OCI-LY1 (cell line): ENCODE data around the gene EPAS1.

Experiments
- H2AFZ ChIP-seq: fragments of 200-600 bp; sonication (generic), shearing (Covaris generic); 2 replicates; pipeline ENCODE4 v1.6.0; 2014; ENCODE audit warnings: antibody characterized with exemption, mild to moderate bottlenecking, low read length
- H3F3A ChIP-seq: fragments of 200-600 bp; sonication (generic), shearing (Covaris generic); 2 replicates; pipeline ENCODE4 v1.6.0; 2014; ENCODE audit warnings: mild to moderate bottlenecking, antibody characterized with exemption, low read length, moderate library complexity; ENCODE audit not compliant: insufficient read depth
- H3K27ac ChIP-seq: fragments of 200-600 bp; sonication (generic); 2 replicates; pipeline ENCODE4 v1.5.1; 2014; ENCODE audit warnings: low read length, mixed run types, mild to moderate bottlenecking, low read depth; ENCODE audit not compliant: poor library complexity, severe bottlenecking
- H3K27me3 ChIP-seq: fragments of 200-600 bp; sonication (generic); 2 replicates; pipeline ENCODE4 v1.6.0; 2014; ENCODE audit warnings: antibody characterized with exemption, mild to moderate bottlenecking, low read length, moderate library complexity; ENCODE audit not compliant: insufficient read depth
- H3K36me3 ChIP-seq: fragments of 200-600 bp; sonication (generic); 2 replicates; pipeline ENCODE4 v1.6.1; 2014; ENCODE audit warnings: mild to moderate bottlenecking, antibody characterized with exemption, low read length, moderate library complexity, mixed read lengths; ENCODE audit not compliant: insufficient read depth
- H3K4me1 ChIP-seq: fragments of 200-600 bp; sonication (generic); 2 replicates; pipeline ENCODE4 v1.5.1; 2014; ENCODE audit warnings: mild to moderate bottlenecking, low read length, moderate library complexity; ENCODE audit not compliant: insufficient read depth, severe bottlenecking
- H3K4me2 ChIP-seq: fragments of 200-600 bp; sonication (generic), shearing (Covaris generic); 2 replicates; pipeline ENCODE4 v1.6.1; 2014; ENCODE audit warnings: low read length
- H3K4me3 ChIP-seq: fragments of 200-600 bp; sonication (generic); 2 replicates; pipeline ENCODE4 v1.5.1; 2014; ENCODE audit warnings: low read length, low read depth, mild to moderate bottlenecking, mixed read lengths; ENCODE audit not compliant: poor library complexity, severe bottlenecking
- H3K79me2 ChIP-seq: fragments of 200-600 bp; shearing (Covaris generic); 2 replicates; pipeline ENCODE4 v1.6.1; 2016; ENCODE audit warnings: mixed run types, low read length, mixed read lengths; ENCODE audit not compliant: insufficient read depth
- H3K9ac ChIP-seq: fragments of 200-600 bp; sonication (generic), shearing (Covaris generic); 2 replicates; pipeline ENCODE4 v1.6.1; 2014; ENCODE audit warnings: mild to moderate bottlenecking, low read length, mixed read lengths
- H3K9me2 ChIP-seq: fragments of 200-600 bp; sonication (generic), shearing (Covaris generic); 2 replicates; pipeline ENCODE4 v1.6.1; 2014; ENCODE audit warnings: low read depth, mild to moderate bottlenecking, low read length, mixed read lengths
- H3K9me3 ChIP-seq: fragments of 200-600 bp; shearing (Covaris generic); 2 replicates; pipeline ENCODE4 v1.6.1; 2014; ENCODE audit warnings: low read length, mixed read lengths
- H4K20me1 ChIP-seq: fragments of 200-600 bp; sonication (generic), shearing (Covaris generic); 2 replicates; pipeline ENCODE4 v1.6.0; 2016; ENCODE audit warnings: mild to moderate bottlenecking, low read length; ENCODE audit not compliant: insufficient read depth
- CTCF ChIP-seq: fragments of 200-600 bp; sonication (generic), shearing (Covaris generic); IDR thresholded peaks from 2 replicates; pipeline ENCODE4 v1.5.1; 2017; ENCODE audit warnings: mild to moderate bottlenecking, antibody characterized with exemption, low read length, moderate library complexity, mixed read lengths
- EZH2 ChIP-seq: fragments of 200-600 bp; sonication (generic), shearing (Covaris generic); IDR thresholded peaks from 2 replicates; pipeline ENCODE4 v1.8.0; 2017; ENCODE audit warnings: borderline replicate concordance, mixed run types, mild to moderate bottlenecking, antibody characterized with exemption, low read length, moderate library complexity, mixed read lengths

EPAS1 gene

DNA sequence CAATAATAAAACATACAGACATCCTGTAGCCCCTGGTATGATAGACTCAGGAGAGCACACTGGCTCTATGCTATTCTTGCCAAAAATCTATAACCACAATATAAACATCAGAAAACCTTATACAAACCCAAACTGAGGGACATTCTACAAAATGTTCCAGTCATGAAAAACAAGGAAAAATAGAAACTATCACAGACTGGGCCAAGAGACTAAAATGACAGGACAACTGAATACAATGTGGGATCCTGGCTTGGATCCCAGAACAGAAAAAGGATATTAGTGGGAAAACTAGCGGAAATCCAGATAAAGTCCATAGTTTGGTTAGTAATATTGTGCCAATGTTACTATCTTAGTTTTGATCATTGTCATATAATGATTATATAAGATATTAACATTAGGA, 29.6 kb upstream of the EPAS1 start:
- Histone ChIP-seq H2AFZ (no peak overlapping the region), H3K9ac (no peak overlapping the region), H3K4me1 (no peaks in the 10 kb centered on the region), H3K36me3 (no peaks in the 10 kb centered on the region), H3K9me2 (no peaks in the 10 kb centered on the region), H3K9me3 (no peaks in the 10 kb centered on the region), H3K27ac (no peak overlapping the region), H3F3A (no peaks in the 10 kb centered on the region), H3K79me2 (no peaks in the 10 kb centered on the region), H3K27me3 (no peaks in the 10 kb centered on the region), H3K4me2 (no peak overlapping the region), H4K20me1 (no peaks in the 10 kb centered on the region), H3K4me3 (no peak overlapping the region)
- TF ChIP-seq EZH2 (no peak), CTCF (no peak)

DNA sequence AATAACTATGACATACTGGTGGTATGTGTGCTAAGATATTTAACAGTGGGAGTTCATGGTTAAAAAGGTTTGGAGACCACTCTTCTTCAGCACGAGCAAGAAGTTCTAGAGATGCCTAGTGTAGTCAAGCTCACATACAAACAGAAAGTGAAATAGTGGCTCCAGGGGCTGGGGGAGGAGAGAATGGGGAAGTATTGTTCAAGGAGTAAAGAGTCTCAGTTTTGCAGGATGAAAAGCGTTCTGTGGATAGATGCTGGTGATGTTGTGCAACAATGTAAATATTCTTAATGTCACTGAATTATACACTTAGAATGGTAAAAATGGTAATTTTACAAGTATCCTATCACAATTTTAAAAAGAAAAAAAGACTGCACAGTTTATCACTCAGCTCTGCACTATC, 29.0 kb upstream of the EPAS1 start:
- no peaks in the 10 kb centered on the region for H3K9me2 ChIP-seq
- no peaks in the 10 kb centered on the region for H3K27me3 ChIP-seq
- no peak overlapping the region for H3K4me3 ChIP-seq
- no peak overlapping the region for H2AFZ ChIP-seq
- TF ChIP-seq CTCF (no peak), EZH2 (no peak)
- H3K4me1 ChIP-seq: no peaks in the 10 kb centered on the region
- H3K9ac ChIP-seq: no peak overlapping the region
- H3K36me3 ChIP-seq: no peaks in the 10 kb centered on the region
- H3K9me3 ChIP-seq: no peaks in the 10 kb centered on the region
- H3K79me2 ChIP-seq: no peaks in the 10 kb centered on the region
- H4K20me1 ChIP-seq: no peaks in the 10 kb centered on the region
- no peak overlapping the region for H3K27ac ChIP-seq
- H3K4me2 ChIP-seq: no peak overlapping the region
- H3F3A ChIP-seq: no peaks in the 10 kb centered on the region

DNA sequence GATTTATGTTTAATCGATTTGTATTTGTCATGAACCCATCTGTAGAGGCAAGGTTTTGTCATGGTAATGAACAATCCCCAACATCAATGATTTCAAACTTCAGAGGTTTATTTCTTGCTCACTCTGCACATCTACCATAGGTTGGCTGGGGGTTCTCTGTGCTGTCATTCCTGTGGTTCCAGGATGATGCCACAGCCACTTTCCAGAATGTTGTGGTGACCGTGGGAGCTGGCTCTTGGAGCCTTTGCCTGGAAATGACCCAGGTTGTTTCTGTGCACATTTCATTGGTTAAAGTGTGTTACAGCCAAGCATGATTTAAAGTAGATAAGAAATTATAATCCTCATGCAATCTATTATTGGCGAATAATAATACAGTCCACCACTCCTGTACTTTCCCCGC, 28.2 kb upstream of the EPAS1 start:
- Histone ChIP-seq H3K9me2 (no peaks in the 10 kb centered on the region), H2AFZ (no peak overlapping the region), H3F3A (no peaks in the 10 kb centered on the region), H3K9ac (no peak overlapping the region), H3K36me3 (no peaks in the 10 kb centered on the region), H4K20me1 (no peaks in the 10 kb centered on the region), H3K9me3 (no peaks in the 10 kb centered on the region), H3K27ac (no peak overlapping the region), H3K4me3 (no peak overlapping the region), H3K4me1 (no peaks in the 10 kb centered on the region), H3K27me3 (no peaks in the 10 kb centered on the region), H3K79me2 (no peaks in the 10 kb centered on the region), H3K4me2 (no peak overlapping the region)
- TF ChIP-seq EZH2: no peak
- no peak for TF ChIP-seq CTCF
